HEK293 (cell line): ENCODE data around the gene C11orf54.

Experiments used
- HIC1 ChIP-seq: fragments of 450-650 bp; formaldehyde crosslinking; IDR thresholded peaks from 2 replicates; pipeline ENCODE4 v1.5.1; 2016; ENCODE audit warnings: missing biosample characterization, missing genetic modification characterization
- HOXA7 ChIP-seq: sonication (generic); formaldehyde crosslinking; IDR thresholded peaks from 2 replicates; pipeline ENCODE4 v1.8.1; 2022; ENCODE audit warnings: missing genetic modification reagents, borderline replicate concordance
- INSM2 ChIP-seq: fragments of 450-650 bp; formaldehyde crosslinking; IDR thresholded peaks from 2 replicates; pipeline ENCODE4 v1.5.1; 2016; ENCODE audit warnings: missing biosample characterization, missing genetic modification characterization
- KLF16 ChIP-seq: fragments of 450-650 bp; formaldehyde crosslinking; IDR thresholded peaks from 2 replicates; pipeline ENCODE4 v1.5.1; 2017; ENCODE audit warnings: missing biosample characterization, missing genetic modification characterization
- OVOL3 ChIP-seq: fragments of 450-650 bp; formaldehyde crosslinking; IDR thresholded peaks from 2 replicates; pipeline ENCODE4 v1.5.1; 2016; ENCODE audit warnings: missing biosample characterization, missing genetic modification characterization
- SCRT1 ChIP-seq: fragments of 450-650 bp; formaldehyde crosslinking; IDR thresholded peaks from 2 replicates; pipeline ENCODE4 v1.5.1; 2016; ENCODE audit warnings: missing biosample characterization, missing genetic modification characterization, borderline replicate concordance
- ZEB2 ChIP-seq: fragments of 450-650 bp; formaldehyde crosslinking; IDR thresholded peaks from 2 replicates; pipeline ENCODE4 v1.5.1; 2016; ENCODE audit warnings: missing biosample characterization, missing genetic modification characterization
- ZFP69B ChIP-seq: fragments of 450-650 bp; formaldehyde crosslinking; IDR thresholded peaks from 2 replicates; pipeline ENCODE4 v1.5.1; 2016; ENCODE audit warnings: missing biosample characterization, missing genetic modification characterization
- ZIC2 ChIP-seq: fragments of 450-650 bp; formaldehyde crosslinking; IDR thresholded peaks from 2 replicates; pipeline ENCODE4 v1.5.1; 2016; ENCODE audit warnings: missing biosample characterization, missing genetic modification characterization
- ZNF10 ChIP-seq: fragments of 450-650 bp; formaldehyde crosslinking; IDR thresholded peaks from 2 replicates; pipeline ENCODE4 v1.5.1; 2017; ENCODE audit warnings: missing biosample characterization, missing genetic modification characterization
- ZNF112 ChIP-seq: fragments of 450-650 bp; formaldehyde crosslinking; IDR thresholded peaks from 2 replicates; pipeline ENCODE4 v1.5.0; 2017; ENCODE audit warnings: missing biosample characterization, missing genetic modification characterization
- ZNF121 ChIP-seq: fragments of 450-650 bp; formaldehyde crosslinking; IDR thresholded peaks from 2 replicates; pipeline ENCODE4 v1.5.1; 2016; ENCODE audit warnings: missing biosample characterization, missing genetic modification characterization
- ZNF280C ChIP-seq: fragments of 450-650 bp; formaldehyde crosslinking; IDR thresholded peaks from 2 replicates; pipeline ENCODE4 v1.5.1; 2016; ENCODE audit warnings: missing biosample characterization, missing genetic modification characterization
- ZNF324 ChIP-seq: fragments of 450-650 bp; formaldehyde crosslinking; IDR thresholded peaks from 2 replicates; pipeline ENCODE4 v1.5.1; 2016; ENCODE audit warnings: missing biosample characterization, missing genetic modification characterization
- ZNF510 ChIP-seq: fragments of 450-650 bp; formaldehyde crosslinking; IDR thresholded peaks from 2 replicates; pipeline ENCODE4 v1.5.1; 2018; ENCODE audit warnings: mild to moderate bottlenecking, missing genetic modification characterization, missing biosample characterization; ENCODE audit not compliant: insufficient replicate concordance
- ZNF521 ChIP-seq: fragments of 450-650 bp; formaldehyde crosslinking; IDR thresholded peaks from 2 replicates; pipeline ENCODE4 v1.5.1; 2017; ENCODE audit warnings: missing biosample characterization, mild to moderate bottlenecking, missing genetic modification characterization
- ZNF529 ChIP-seq: fragments of 450-650 bp; formaldehyde crosslinking; IDR thresholded peaks from 2 replicates; pipeline ENCODE4 v1.5.1; 2017; ENCODE audit warnings: missing genetic modification characterization, missing biosample characterization; ENCODE audit not compliant: insufficient replicate concordance
- ZNF548 ChIP-seq: fragments of 450-650 bp; formaldehyde crosslinking; IDR thresholded peaks from 2 replicates; pipeline ENCODE4 v1.5.1; 2016; ENCODE audit warnings: missing biosample characterization, missing genetic modification characterization
- ZNF549 ChIP-seq: fragments of 450-650 bp; IDR thresholded peaks from 2 replicates; pipeline ENCODE4 v1.5.1; 2018; ENCODE audit warnings: missing biosample characterization, missing genetic modification characterization, mild to moderate bottlenecking, inconsistent platforms, moderate library complexity
- ZNF585B ChIP-seq: fragments of 450-650 bp; formaldehyde crosslinking; IDR thresholded peaks from 2 replicates; pipeline ENCODE4 v1.5.1; 2016; ENCODE audit warnings: missing biosample characterization, missing genetic modification characterization
- ZNF596 ChIP-seq: fragments of 450-650 bp; IDR thresholded peaks from 2 replicates; pipeline ENCODE4 v1.5.0; 2018; ENCODE audit warnings: missing biosample characterization, mild to moderate bottlenecking, missing genetic modification characterization, moderate library complexity
- ZNF658 ChIP-seq: fragments of 450-650 bp; formaldehyde crosslinking; IDR thresholded peaks from 2 replicates; pipeline ENCODE4; 2016; ENCODE audit warnings: missing biosample characterization, missing genetic modification characterization
- ZNF776 ChIP-seq: fragments of 450-650 bp; formaldehyde crosslinking; IDR thresholded peaks from 2 replicates; pipeline ENCODE4 v1.5.0; 2017; ENCODE audit warnings: missing biosample characterization, missing genetic modification characterization, borderline replicate concordance
- ZNF785 ChIP-seq: fragments of 450-650 bp; formaldehyde crosslinking; IDR thresholded peaks from 2 replicates; pipeline ENCODE4 v1.5.1; 2016; ENCODE audit warnings: missing biosample characterization, missing genetic modification characterization
- ZNF792 ChIP-seq: fragments of 450-650 bp; formaldehyde crosslinking; IDR thresholded peaks from 2 replicates; pipeline ENCODE4 v1.5.1; 2016; ENCODE audit warnings: missing biosample characterization, missing genetic modification characterization
- TF ChIP-seq, protein P1 (sequence below): fragments of 450-650 bp; formaldehyde crosslinking; IDR thresholded peaks from 2 replicates; pipeline ENCODE4 v1.5.1; 2017; ENCODE audit warnings: missing biosample characterization, missing genetic modification characterization
- TF ChIP-seq, protein P2 (sequence below): fragments of 450-650 bp; formaldehyde crosslinking; IDR thresholded peaks from 2 replicates; pipeline ENCODE4 v1.5.1; 2016; ENCODE audit warnings: missing biosample characterization, missing genetic modification characterization
- TF ChIP-seq, protein P3 (sequence below): fragments of 450-650 bp; formaldehyde crosslinking; IDR thresholded peaks from 2 replicates; pipeline ENCODE4 v1.5.1; 2016; ENCODE audit warnings: missing biosample characterization, missing genetic modification characterization

C11orf54 gene

DNA sequence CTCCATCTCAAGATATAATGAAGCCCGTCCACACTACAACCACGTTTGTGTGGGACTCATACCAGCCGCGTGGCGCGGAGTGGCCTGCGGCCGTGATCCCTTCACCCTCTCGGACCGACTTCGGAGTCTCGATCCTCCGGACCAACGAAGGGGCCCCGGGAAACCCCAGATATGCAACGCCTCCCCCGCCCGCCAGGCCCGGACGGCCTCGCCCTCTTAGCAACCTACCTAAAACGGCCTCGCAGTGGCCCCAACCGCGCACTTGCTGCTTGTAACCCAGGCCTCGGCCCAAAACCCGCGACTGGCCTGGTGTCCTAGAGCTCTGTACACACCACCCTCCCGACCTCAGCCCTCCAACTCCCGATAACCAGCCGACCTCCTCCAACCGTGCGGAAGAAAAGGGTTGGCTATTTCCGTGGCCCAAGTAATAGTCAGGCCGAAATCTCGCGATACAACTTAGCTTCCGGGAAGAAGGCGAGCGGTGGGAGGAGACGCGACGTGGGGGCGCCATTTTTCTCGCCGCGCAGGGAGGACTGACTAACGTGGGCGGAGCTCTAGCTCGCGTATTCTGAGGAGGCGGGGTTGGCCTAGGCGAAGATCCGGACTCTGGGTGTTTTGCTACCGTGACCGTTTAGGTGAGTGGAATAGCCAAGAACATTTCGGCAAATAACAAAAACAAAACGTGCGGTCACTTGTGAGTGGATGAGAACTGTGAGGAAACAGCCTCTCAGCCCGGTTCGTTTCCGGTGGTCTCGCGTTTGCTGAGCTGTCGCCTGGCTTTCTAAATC, at the start of gene C11orf54, which contains the start of gene TAF1D (continued):
- TF ChIP-seq, protein P1, sequence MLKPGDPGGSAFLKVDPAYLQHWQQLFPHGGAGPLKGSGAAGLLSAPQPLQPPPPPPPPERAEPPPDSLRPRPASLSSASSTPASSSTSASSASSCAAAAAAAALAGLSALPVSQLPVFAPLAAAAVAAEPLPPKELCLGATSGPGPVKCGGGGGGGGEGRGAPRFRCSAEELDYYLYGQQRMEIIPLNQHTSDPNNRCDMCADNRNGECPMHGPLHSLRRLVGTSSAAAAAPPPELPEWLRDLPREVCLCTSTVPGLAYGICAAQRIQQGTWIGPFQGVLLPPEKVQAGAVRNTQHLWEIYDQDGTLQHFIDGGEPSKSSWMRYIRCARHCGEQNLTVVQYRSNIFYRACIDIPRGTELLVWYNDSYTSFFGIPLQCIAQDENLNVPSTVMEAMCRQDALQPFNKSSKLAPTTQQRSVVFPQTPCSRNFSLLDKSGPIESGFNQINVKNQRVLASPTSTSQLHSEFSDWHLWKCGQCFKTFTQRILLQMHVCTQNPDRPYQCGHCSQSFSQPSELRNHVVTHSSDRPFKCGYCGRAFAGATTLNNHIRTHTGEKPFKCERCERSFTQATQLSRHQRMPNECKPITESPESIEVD = no peak
- TF ChIP-seq ZNF324 (tag by site-specific recombination) (no peak), ZNF658 (tag by site-specific recombination) (no peak), KLF16 (tag by site-specific recombination) (peak; percentile 38; the same call in 1 of the 2 replicates), ZNF792 (tag by site-specific recombination) (no peak), ZNF10 (tag by site-specific recombination) (no peak), ZNF529 (tag by site-specific recombination) (no peak), ZNF121 (tag by site-specific recombination) (no peak), ZNF112 (tag by site-specific recombination) (no peak), ZIC2 (tag by site-specific recombination) (no peak), ZNF596 (tag by site-specific recombination) (no peak), ZNF585B (tag by site-specific recombination) (no peak), HOXA7 (CRISPR knock-in tag) (no peak), SCRT1 (no peak), HIC1 (tag by site-specific recombination) (no peak), ZNF548 (tag by site-specific recombination) (no peak), ZNF549 (no peak), ZNF785 (tag by site-specific recombination) (no peak), INSM2 (no peak), ZNF510 (tag by site-specific recombination) (no peak), OVOL3 (no peak), ZNF776 (tag by site-specific recombination) (no peak), ZFP69B (tag by site-specific recombination) (peak; percentile 24; the same call in 1 of the 2 replicates), ZNF521 (tag by site-specific recombination) (no peak), ZNF280C (tag by site-specific recombination) (no peak), ZEB2 (no peak)
- TF ChIP-seq, protein P2, sequence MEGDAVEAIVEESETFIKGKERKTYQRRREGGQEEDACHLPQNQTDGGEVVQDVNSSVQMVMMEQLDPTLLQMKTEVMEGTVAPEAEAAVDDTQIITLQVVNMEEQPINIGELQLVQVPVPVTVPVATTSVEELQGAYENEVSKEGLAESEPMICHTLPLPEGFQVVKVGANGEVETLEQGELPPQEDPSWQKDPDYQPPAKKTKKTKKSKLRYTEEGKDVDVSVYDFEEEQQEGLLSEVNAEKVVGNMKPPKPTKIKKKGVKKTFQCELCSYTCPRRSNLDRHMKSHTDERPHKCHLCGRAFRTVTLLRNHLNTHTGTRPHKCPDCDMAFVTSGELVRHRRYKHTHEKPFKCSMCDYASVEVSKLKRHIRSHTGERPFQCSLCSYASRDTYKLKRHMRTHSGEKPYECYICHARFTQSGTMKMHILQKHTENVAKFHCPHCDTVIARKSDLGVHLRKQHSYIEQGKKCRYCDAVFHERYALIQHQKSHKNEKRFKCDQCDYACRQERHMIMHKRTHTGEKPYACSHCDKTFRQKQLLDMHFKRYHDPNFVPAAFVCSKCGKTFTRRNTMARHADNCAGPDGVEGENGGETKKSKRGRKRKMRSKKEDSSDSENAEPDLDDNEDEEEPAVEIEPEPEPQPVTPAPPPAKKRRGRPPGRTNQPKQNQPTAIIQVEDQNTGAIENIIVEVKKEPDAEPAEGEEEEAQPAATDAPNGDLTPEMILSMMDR (tag by site-specific recombination) = no peak; the same call in 1 of the 2 replicates
- TF ChIP-seq, protein P3, sequence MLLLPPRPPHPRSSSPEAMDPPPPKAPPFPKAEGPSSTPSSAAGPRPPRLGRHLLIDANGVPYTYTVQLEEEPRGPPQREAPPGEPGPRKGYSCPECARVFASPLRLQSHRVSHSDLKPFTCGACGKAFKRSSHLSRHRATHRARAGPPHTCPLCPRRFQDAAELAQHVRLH = peak; percentile 7; the same call in 1 of the 2 replicates
